Measurements from ENCODE around the gene CFHR3.
"Not testable (repeated sequence)": the region's sequence is repeated elsewhere in the genome, so short reads cannot be mapped to it uniquely, and the experiment has no call there.

CFHR3 gene

DNA sequence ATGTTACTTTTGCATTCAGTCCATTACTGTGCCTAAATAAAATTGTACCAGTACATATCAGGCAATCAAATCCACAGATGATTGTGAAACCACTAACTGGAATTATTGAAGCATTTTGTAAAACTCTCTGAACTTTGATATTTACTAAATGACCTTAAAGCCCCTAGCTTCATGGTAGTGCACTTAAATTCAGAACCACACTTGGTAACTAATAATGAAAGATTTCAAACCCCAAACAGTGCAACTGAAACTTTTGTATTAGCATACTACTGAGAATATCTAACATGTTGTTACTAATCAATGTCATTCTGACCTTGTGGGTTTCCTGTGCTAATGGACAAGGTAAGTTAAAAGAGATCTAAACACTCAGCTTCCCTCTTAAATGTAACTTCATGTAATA, at the start of gene CFHR3:
TSS of gene CFHR3 (plus strand) at position 238 of the 400 bp plus-strand sequence. CDS start at position 285, 47 bp downstream.
- no peak for FAIRE-seq

DNA sequence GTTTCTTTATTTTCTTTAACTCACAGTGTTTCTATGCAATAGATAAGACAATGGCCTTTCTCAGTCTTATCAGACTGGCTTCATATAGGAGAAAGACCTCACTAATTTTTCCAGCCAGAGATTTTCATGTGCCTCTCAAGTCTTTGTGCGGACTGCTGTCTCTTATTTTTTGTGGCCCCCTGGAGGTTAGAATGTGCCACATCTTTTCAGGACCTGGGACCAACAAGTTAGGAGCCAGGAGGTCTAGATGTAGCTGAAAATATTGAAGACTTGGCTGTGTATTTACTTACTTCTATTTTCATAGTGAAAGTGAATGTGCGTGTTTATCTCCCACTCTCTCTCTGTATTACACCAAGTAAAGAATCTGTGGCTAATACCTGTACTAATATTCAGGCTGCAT, 42.1 kb upstream of the CFHR3 start:
- FAIRE-seq = no peak

DNA sequence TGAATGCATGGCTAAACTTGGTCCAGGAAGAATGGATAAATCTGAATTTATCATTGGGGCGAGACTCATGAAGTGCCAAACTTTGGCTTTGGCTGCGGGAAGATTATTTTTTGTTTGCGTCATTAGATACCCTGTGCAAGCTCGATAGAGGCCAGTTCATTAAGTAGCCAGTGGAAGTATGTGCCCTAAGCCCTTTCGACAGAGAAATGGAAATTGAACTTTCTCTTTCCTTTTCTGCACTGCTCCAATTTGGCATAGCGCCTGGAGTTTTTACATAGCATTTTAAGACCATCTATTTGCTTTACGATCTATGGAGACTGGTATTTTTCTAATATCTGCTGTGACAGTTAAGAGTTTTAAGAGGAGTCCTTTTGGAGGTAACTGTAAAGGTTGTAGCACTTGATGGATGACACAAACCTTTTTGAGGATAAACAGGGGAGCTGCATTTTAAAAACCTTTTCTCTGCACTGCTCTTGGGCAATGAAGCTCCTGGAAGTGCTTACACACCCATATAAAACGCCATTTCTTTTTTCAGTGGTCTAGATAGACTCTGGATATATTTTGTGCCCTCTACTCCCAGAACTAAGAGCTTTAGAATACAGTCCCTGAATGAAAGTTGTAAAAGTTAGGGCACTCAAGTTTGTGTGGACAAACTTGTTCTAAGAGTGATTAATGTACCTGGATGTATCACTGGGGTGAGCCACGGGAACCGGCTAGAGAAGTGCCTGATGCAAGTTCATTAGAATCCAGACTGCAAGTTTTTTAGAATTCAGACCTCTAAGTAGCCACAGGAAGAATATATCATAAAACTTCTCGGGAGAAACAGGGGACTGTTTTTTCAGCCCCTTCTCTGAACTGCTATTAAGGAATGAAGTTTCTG, 41.3 kb upstream of the CFHR3 start:
- no peak for FAIRE-seq

DNA sequence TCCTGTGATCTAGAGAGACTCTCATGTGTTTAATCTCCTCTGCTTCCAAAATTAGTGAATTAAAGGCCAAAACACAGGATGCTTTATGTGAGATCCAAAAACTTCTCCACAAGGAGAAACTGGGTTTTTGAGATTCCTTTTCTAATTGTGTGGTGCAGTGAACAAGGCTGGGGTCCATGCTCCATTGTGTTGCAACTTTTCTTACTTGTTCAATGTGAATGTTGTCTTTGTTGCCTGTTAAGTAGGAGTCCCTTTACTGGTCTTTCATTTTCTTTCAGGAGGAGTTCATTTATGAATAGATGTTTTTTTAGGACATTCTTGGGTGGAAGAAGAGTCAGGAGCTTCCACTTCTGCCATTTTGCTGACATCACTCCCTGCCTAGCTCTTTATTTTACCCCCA, 40.6 kb upstream of the CFHR3 start:
- no peak for FAIRE-seq

DNA sequence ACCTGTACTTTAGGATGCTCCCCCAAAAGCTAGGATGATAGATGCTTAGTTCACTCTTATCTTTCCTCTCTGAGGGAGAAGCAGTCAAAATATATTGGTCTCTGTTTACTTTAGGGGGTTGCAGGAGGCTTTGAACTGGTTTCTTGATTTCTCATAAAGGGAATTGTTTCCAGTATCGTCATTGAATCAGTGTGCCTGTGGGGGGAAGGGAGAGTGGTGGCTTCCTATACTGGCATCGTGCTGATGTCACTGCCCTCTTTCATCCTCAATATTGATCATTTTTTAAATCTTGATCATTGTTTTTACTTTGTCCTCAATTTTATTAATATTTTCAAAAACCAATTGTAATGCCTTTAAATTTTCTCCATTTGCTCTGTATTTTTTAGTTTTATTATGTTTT, 40.2 kb upstream of the CFHR3 start:
- no peak for FAIRE-seq

DNA sequence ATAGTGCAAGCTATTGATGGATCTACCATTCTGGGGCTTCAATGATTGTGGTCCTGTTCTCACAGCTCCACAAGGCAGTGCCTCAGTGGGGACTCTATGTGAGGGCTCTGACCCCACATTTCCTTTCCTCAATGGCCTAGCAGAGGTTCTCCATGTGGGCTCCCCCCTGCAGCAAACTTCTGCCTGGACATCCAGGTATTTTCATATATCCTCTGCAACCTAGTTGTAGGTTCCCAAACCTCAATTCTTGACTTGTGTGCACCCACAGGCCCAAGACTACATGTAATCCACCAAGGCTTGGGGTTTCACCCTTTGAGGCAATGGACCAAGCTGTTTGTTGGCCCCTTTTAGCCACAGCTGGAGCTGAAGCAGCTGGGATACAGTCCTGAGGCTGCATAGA, 35.9 kb upstream of the CFHR3 start:
- no peak for FAIRE-seq

DNA sequence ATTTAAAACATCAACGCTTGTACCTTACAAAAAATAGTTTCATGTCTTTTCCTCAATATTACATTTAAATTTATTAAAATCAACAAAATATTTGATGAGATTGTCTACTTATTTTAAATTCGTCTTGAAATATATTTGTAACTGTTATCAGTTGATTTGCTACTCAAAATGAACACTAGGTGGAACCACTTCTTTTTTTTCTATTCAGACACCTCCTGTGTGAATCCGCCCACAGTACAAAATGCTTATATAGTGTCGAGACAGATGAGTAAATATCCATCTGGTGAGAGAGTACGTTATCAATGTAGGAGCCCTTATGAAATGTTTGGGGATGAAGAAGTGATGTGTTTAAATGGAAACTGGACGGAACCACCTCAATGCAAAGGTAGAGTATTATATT, 31.4 kb upstream of the CFHR3 start:
- FAIRE-seq = peak; percentile 99

DNA sequence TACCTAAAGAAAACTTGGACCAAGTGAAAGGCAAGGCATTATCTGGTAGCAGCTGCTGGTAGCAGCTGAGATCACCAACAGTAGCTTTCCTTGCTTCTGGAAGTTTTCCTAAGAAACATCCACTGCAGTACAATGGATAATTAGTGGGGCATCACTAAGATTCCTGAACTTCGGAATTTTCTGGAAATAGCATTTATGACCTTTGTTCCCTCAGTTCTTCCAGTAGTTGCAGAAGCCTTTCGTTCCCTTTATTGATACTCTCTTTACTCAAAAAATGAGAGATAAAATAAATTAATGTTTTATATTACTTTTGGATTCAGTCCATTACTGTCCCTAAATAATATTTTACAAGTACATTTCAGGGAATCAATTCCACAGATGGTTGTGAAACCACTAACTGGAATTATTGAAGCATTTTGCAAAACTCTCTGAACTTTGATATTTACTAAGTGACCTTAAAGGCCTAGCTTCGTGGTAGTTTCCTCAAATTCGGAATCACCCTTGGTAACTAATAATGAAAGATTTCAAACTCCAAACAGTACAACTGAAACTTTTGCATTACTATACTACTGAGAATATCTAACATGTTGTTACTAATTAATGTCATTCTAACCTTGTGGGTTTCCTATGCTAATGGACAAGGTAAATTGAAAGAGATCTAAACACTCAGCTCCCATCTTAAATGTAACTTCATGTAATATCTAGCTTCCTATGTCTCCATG, 9.5 kb upstream of the CFHR3 start:
- FAIRE-seq = not testable (repeated sequence)

DNA sequence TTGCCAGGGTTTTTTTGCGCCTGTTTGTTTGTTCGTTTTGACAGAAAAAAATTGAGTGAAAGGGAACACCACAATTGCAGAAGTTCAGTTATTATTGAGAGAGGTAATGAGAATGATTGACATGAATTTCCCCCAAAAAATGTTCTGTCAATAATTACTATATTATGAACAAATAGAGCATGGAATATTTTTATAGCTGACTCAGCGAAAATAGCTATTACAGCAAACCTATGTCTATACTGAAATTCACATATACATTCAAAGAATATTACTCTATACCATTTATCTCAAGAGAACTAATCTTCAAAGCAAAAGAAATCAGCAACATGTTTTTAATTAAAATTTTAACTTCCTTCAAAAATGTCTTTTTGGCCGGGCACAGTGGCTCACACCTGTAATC, 4.8 kb upstream of the CFHR3 start:
- not testable (repeated sequence) for FAIRE-seq

DNA sequence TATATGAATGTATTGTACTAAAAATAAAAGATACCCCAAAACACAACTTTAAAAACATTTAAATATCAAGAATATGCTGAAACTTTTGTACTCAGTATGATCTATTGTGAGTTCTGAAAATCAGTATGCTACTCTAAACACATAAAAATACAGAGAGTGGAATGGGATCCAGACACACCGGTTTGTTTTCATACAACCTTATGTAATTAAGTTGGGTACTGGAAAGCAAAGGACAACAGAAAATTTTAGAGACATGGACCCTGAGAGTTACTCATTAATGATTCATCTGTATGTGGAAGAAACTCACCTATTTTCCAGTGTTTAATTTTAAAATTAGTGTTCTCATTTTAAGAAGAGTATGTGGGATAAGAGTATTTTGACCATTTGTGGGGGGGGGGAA, 927 bp upstream of the CFHR3 start:
- no peak for FAIRE-seq

DNA sequence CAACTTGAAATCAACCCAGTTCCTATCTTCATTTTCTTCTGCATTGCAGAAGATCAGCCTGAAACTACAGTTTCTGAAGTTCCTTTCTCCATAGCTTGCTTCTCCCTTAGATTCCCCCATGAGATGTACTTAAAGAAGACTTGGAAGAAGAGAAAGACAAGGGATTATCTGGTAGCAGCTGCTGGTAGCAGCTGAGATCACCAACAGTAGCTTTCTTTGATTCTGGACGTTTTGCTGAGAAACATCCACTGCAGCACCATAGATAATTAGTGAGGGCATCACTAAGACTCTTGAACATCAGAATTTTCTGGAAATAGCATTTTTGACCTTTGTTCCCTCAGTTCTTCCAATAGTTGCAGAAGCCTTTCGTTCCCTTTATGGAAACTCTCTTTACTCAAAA, 465 bp upstream of the CFHR3 start:
- FAIRE-seq = no peak

DNA sequence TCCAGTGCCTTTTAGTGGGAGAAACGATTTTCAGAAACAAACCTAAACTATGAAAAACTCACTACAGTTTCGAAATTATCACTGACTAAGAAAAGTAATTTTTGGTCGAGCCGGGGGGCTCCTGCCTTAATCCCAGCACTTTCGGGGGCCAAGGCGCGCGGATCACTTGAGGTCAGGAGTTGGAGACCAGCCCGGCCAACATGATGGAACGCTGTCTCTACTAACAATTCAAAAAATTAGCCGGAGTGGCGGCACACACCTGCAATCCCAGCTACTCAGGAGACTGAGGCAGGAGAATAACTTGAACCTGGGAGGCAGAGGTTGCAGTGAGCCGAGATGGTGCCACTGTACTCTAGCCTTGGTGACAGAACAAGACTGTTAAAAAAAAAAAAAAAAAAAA, 3.0 kb downstream of the CFHR3 start:
- no peak for FAIRE-seq

DNA sequence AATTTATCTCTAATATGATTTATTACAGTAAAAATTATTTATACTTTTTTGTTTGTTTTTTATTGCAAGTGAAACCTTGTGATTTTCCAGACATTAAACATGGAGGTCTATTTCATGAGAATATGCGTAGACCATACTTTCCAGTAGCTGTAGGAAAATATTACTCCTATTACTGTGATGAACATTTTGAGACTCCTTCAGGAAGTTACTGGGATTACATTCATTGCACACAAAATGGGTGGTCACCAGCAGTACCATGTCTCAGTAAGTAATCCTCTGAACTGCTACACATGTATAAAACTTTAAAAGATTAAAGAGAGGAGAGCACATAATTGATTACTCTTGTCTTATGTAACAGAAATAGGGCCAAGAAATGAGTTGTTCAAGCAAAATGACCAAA, 4.5 kb downstream of the CFHR3 start:
- FAIRE-seq = no peak

DNA sequence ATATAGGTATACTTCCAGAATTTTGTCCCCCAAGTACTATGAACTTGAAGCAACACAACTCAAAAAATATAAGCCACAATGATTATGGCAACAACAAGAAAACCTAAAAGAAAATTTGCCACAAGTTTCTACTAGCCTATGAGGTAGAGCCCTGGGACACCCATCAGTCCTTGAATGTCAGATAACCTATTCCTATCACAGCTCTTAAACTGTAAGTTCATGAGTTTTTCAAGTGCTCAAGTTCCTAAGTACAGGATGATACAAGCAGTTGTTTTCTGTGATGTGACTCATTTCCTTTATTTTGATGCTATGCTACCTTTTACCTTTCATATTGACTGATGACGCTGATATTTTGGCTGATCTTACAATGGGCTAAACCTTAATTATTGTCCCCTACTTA, 16.6 kb downstream of the CFHR3 start:
- not testable (repeated sequence) for FAIRE-seq

DNA sequence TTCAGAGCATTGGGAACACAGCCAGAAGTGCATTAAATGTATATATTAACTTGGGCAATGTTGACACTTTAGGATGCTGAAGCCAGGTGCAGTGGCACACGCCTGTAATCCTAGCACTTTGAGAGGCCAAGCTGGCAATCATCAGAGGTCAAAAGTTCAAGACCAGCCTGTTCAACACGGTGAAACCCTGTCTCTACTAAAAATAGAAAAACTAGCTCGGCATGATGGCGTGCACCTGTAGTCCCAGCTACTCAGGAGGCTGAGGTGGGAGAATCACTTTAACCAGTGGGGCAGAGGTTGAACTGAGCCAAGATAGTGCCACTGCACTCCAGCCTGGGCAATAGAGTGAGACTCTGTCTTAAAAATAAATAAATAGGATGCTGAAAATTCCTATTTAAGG, 19.5 kb downstream of the CFHR3 start:
- not testable (repeated sequence) for FAIRE-seq

DNA sequence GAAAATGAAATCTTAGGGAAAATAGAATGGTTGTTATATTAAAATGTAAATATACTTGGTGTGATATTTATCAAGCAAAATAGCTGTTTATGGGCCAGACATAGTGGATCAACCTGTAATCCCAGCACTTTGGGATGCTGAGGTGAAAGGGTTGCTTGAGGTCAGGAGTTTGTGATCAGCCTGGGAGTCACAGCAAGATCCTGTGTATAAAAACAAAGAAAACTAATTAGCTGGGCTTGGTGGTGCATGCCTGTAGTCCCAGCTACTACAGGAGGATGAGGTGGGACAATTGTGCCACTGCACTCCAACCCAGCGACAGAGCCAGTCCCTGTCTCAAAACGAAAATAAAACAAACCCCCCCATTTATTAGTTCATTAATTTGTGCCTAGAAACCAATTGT, 23.3 kb downstream of the CFHR3 start:
- FAIRE-seq = no peak

DNA sequence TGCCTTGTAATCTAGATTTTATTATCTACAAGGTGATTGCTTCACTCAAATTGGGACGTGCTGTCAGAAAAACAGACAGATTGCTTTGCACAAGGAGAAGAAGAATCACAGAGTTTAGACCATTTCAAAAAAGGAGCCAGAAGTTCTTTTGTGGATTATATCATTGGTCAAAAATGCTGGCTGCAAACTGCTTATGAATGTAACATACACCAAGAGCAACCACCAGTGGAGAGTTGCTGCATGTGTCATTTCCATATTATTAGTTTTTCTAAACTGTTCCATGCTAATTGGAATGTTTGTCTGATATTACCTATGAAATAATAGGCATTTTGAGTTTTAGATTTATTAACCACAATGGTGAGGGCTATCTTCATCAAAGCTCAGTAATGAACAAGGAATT, 27.3 kb downstream of the CFHR3 start:
- FAIRE-seq = not testable (repeated sequence)

DNA sequence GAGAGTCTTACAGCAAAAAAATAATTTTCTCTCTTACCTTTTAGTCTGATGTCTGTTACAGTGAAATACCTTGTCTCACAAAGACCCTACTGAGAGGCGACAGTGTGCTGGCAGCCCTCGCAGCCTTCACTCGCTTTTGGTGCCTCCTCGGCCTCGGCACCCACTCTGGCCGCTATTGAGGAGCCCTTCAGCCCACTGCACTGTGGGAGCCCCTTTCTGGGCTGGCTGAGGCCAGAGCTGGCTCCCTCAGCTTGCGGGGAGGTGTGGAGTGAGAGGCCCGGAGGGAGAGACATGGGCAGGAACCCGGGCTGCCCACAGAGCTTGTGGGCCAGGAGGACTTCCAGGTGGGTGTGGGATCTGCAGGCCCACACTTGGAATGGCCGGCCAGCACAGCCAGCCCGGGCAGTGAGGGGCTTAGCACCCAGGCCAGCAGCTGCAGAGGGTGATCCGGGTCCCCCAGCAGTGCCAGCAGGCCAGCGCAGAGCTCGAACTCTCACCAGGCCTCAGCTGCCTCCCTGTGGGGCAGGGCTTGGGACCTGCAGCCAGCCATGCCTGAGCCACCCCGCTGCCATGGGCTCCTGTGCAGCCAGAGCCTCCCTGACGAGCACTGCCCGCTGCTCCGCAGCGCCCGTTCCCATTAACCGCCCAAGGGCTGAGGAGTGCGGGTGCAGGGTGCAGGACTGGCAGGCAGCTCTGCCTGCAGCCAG, 34.0 kb downstream of the CFHR3 start:
- FAIRE-seq = no peak

DNA sequence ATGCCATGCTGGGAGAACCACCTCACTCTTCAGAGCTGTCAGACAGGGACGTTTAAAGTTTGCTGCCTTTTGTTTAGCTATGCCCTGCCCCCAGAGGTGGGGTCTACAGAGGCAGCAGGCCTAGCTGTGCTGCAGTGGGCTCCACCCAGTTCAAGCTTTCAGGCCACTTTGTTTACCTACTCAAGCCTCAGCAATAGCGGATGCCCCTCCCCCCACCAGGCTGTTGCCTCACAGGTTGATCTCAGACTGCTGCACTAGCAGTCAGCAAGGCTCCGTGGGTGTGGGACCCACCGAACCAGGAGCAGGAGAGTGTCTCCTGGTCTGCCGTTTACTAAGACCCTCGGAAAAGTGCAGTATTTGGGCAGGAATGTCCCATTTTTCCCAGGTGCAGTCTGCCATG, 42.8 kb downstream of the CFHR3 start:
- not testable (repeated sequence) for FAIRE-seq

DNA sequence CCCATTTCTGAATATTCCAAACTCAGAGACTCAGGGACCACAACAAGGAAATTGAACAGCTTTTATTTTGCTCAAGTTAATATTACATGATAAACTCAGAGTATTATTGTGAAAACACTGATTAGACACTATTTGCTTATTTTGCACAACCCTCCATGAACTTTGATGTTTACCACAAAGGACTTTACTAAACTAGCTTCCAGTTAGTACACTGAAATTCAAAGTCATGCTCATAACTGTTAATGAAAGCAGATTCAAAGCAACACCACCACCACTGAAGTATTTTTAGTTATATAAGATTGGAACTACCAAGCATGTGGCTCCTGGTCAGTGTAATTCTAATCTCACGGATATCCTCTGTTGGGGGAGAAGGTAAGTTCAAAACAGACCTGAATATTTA, 44.9 kb downstream of the CFHR3 start, which contains the start of gene CFHR1:
TSS of gene CFHR1 (plus strand) at position 201 of the 400 bp plus-strand sequence. CDS start at position 315, 114 bp downstream.
- FAIRE-seq = not testable (repeated sequence)

DNA sequence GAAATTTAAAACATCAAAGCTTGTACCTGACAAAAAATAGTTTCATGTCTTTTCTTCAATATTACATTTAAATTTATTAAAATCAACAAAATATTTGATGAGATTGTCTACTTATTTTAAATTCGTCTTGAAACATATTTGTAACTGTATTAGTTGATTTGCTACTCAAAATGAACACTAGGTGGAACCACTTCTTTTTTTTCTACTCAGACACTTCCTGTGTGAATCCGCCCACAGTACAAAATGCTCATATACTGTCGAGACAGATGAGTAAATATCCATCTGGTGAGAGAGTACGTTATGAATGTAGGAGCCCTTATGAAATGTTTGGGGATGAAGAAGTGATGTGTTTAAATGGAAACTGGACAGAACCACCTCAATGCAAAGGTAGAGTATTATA, 53.2 kb downstream of the CFHR3 start:
- peak; percentile 99 for FAIRE-seq

Measured in A204.1 (cell line).